NCI-H748 (cell line): ENCODE results near the gene GPBAR1.

Experiments used
- DNase-seq: peaks from one replicate; lab custom pipeline; 2025; ENCODE audit not compliant: unreplicated experiment; lab: John Stamatoyannopoulos, UW

GPBAR1 gene

DNA sequence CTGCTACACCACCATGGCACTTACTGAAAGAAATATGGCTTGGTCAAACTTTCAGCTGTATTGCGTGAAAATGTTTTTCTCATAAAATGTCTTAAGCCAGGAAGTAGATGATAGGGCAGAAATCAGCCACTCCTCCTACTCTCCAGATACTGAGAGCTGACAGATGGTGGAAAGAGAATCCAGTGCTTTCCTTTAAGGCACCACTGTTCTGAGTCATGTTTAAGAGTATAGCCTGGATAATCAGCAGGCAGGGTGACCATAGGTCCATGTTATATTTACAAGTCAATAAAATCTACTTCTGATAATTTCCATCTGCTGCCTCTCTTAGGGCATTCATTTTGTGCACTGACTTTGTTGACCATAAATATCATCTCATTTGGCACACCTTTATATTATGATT lies 21.9 kb upstream of the GPBAR1 start:
- no peak for DNase-seq

GRCh38 chr2:218244204-218244603 lies 16.6 kb upstream of the GPBAR1 start:
- no peak for DNase-seq

- DNase-seq: no peak
Measured at GRCh38 chr2:218244665-218245064, 16.1 kb upstream of the GPBAR1 start.

DNA sequence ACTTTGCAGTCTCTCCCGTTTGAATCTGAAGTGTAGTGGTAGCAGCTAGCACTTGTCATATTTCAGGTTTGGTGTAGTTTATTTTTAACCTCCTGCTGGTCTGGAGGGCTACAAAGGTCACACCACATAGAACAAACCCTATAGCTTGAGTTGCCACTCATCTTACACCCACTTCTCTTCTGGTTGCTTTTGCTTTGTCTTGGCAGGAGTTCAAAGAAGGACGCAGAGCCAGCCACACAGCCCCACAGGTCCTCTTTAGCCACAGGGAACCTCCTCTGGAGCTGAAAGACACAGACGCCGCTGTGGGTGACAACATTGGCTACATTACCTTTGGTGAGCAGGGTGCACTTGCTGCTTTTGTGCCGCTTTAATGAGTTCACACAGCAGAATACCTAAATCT lies 15.6 kb upstream of the GPBAR1 start:
- no peak for DNase-seq

- no peak for DNase-seq
Measured at GRCh38 chr2:218249691-218250090, 11.1 kb upstream of the GPBAR1 start.

DNA sequence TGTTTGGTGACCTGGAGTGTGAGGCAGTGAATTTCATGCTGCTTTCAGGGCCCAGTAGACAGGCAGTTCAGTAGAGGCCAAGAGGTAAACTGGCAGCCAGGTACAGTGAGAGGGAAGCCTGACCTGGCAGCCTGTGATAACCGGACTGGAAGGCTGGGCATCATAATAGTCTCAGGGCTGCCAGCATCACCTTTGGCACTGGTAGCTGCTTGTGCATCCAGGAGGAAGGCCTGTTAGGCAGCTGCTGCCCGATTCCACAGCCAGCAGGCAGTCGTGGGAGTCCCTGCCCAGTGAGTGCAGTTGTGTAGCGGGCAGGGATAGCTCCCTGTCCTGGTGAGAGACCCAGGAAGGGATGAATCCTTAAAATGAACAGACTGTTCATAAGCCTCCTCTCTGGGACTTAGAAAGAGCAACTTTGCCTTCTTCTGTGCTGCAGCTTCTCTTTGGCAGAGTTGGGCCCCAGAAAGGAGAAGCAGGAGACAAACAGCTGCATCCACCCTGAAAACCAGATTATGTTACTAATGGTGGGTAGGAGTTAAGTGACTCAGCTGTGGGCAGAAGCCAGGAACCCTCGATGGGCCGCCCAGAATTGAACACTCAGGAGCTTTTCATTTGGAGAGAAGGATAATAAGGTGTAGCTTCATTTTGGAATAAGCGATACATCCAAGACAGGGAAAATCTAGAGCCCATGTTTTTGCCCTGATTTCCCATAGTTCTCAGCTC lies 8.1 kb upstream of the GPBAR1 start:
- no peak for DNase-seq

DNA sequence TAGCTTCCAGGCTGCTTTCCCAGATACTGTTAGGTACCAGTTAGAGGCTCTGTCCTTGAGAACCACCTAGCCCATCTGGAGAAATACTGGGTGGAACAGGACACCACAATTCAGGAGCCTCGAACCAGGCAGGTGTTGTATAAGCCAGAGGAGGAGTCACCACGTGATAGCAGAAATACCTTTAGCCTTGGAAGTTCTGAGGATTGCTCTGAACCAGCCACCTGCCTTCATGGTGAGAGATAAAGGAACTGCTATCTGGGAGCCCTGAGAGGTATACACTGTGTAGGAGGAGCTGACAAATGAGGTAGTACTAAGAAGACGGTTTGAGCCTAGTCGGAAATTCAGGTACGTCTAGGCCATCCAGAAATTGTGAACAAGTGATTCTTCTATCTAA lies 7.6 kb upstream of the GPBAR1 start:
- DNase-seq: no peak

DNA sequence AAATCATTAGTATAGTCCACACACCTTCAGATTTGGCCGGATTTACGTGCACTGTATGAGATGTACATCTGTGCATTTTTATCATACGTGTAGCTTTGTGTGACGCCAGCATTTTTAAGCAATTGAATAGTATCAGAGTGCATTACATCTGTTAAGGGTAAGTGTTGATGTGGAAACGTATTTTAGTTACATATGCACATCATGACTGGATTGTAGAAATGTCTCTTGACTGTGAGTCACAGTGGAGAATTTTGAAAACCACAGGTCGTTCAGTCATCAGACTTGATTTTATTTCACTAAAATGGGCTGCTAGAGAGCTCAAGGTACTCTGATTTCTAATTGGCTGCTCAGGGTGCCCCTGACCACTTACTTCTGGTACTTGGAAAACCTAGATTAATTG lies 5.4 kb upstream of the GPBAR1 start:
- no peak for DNase-seq

DNA sequence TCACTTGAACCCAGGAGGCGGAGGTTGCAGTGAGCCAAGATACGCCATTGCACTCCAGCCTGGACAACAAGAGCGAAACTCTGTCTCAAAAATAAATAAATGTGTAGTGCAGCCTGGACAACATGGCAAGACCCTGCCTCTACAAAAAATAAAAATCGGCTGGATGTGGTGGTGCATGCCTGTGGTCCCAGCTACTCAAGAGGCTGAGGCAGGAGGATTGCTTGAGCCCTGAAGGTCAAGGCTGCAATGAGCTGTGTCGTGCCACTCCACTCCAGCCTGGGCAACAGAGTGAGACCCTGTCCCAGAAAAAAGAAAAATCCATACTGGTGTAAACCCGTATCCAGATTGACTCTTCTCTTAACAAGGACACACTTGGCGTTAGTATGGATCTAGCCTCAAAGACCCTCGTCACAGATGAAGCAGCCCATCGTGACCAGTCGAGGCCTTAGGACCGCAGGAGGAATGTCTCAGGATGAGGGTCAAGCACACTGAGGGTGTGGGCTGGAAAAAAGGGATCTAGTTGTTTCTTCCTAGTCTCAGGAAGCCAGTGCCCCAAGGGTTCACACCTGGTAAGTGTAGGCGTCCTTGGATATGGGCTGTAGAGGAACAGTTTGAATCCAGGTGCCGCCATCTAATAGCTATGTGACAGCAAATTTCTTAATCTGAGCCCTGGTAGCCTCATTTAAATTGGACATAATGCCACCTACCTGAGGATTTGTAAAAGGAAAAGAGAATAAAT lies 4.0 kb upstream of the GPBAR1 start:
- DNase-seq: no peak

- DNase-seq: no peak
Measured at GRCh38 chr2:218257390-218257981, 3.3 kb upstream of the GPBAR1 start.

DNA sequence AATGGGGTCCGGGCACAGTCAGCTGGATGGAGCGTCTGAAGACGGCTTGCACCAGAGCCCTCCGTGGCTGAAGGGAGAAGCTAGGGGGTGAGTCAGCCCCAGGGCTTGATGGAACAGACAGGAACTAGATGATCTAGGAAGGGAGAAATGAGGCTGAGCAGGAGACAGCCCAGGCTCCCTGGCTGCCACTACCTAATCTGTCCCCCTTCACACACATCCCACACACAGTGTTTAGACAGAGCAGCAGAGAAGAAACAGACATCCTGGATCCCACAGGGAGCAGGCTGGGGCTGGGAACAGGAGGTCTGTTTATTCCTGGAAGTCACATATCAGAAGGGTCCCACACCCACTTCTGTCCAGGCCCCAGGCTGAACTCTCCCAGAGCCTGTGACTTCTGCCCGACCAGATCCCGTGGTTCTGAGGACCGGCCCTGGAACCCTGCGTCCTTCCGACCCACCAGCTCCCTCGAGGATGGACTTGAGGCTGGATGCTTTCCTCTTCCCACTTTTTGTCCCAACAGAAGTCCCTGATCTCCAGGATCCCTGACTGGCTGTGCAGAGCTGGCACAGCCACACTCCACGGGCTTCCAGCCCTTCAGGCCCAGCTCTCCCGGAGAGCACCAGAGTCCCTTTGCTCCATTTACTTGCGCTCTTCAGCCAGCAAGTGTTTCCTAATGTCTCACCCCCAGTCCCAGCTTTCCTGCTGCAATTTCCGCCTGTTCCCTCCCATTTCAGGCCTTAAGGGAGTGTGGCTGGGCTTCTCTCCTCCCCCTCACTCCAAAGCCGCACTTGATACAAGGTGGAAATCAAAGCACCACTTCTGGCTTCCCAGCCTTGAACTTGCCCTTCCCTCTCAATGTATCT lies 1.5 kb upstream of the GPBAR1 start:
- no peak for DNase-seq

DNA sequence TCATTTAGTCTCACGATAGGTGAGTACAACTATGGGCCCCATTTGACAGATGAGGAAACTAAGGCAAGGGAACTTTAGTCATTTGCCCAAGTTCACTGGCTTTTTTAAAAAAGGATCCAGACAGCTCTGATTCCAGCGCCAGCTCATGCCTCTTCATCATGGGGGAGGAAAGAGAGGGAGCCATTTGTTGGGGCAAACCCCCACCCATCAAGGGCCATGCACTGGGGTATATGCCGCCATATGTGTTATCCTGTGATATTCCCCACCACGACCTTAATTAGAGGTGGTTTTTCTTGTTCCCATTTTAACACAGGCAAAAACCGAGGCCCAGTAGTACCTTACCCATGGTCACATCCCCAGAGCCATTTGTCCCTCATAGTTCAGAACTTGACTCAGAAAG lies 649 bp upstream of the GPBAR1 start:
- DNase-seq: no peak

- no peak for DNase-seq
Measured at GRCh38 chr2:218261423-218262236, 815 bp downstream of the GPBAR1 start.

DNA sequence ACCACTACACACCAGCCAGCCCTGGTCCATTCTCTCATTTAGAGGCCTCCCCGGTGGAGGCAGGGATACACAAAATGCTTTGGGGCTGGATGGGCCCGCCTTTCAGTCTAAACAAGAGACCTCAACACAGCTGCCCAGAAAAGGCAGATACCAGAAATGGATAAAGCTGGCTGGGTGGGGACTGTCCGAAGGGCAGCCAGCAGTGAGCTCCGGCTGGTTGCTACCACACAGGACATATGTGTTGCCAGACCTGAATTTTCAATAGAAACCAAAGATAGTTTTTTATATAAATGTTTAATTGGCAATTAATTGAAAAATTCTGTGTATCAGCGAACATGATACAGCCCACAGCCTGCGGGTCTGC lies 1.4 kb downstream of the GPBAR1 start:
- no peak for DNase-seq

DNA sequence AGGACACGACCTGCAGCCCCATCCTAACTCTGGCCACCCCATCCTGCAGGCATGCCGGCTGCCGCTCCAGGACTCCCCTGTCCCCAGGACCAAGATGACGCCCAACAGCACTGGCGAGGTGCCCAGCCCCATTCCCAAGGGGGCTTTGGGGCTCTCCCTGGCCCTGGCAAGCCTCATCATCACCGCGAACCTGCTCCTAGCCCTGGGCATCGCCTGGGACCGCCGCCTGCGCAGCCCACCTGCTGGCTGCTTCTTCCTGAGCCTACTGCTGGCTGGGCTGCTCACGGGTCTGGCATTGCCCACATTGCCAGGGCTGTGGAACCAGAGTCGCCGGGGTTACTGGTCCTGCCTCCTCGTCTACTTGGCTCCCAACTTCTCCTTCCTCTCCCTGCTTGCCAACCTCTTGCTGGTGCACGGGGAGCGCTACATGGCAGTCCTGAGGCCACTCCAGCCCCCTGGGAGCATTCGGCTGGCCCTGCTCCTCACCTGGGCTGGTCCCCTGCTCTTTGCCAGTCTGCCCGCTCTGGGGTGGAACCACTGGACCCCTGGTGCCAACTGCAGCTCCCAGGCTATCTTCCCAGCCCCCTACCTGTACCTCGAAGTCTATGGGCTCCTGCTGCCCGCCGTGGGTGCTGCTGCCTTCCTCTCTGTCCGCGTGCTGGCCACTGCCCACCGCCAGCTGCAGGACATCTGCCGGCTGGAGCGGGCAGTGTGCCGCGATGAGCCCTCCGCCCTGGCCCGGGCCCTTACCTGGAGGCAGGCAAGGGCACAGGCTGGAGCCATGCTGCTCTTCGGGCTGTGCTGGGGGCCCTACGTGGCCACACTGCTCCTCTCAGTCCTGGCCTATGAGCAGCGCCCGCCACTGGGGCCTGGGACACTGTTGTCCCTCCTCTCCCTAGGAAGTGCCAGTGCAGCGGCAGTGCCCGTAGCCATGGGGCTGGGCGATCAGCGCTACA lies 2.1 kb downstream of the GPBAR1 start:
- no peak for DNase-seq

- DNase-seq: no peak
Measured at GRCh38 chr2:218263817-218264641, 3.2 kb downstream of the GPBAR1 start.

DNA sequence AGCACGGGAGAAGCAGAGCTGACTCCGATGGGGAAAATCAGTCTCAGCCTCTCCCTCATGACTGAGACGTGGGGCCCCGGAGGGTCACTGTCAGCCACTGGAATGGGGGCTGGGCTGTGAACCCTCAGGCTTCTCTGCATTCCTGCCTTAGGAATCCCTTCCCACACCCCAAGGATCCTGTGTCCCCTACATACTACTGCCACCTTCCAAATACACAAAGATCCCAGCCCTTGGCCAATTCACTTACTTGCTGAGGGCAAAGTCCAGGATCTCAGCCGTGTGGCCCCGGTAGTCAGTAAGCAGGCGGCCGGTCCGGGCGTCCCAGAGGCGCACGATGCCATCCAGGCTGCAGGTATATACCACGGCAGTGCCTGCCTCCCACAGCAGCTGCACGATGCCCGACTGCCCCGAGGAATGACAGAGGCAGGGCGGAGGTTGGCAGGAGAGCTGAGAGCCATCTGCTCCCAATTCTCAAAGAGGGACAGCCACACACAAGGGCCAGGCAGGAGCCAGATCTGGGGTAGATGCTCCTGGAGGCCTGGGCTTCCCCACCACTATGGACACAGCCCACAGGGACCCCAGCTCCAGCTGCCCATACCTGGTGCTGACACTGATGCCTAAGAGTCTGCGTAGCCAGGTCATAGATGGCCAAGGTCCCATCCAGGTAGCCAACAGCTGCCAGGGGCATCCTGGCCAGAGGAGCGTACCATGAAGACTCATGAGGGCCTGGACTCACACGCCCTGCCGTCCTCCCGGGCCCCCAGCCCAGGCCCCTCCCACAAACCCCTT lies 4.2 kb downstream of the GPBAR1 start:
- no peak for DNase-seq

- DNase-seq: no peak
Measured at GRCh38 chr2:218265626-218266025, 4.8 kb downstream of the GPBAR1 start.
